Astrocyte of the spinal cord (primary cell): Measurements from ENCODE around the gene ERF.

Experiments
- DNase-seq: peaks from one replicate; pipeline ENCODE4 v3.0.0; 2011; ENCODE audit warnings: low read depth, low spot score
- H3K4me3 ChIP-seq: 2 replicates; pipeline ENCODE4 v1.5.1; 2011; ENCODE audit warnings: low read depth, mild to moderate bottlenecking, low read length, moderate library complexity
- in situ Hi-C: cut with HindIII; loops from 2 replicates; pipeline ENCODE4 v1.10.0; 2017; ENCODE audit warnings: low sequenced_read_pairs
- TF ChIP-seq, protein P1 (sequence below): IDR thresholded peaks from 2 replicates; pipeline ENCODE4 v1.5.1; 2012; ENCODE audit warnings: low read depth, mild to moderate bottlenecking, low read length, inconsistent platforms

The ERF gene

DNA sequence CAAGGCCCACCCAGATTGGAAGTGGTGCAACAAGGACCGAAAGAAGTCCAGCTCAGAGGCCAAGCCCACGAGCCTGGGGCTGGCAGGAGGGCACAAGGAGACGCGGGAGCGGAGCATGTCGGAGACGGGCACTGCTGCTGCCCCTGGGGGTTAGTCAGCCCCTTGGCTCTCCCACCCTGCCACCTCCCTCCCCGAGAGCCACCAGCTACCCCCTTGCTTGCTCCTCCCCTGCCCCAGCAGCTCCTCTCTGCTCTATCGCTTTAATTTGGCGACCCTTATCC is 32.8 kb upstream of the ERF start:
- in situ Hi-C loops, result no loop called here
- H3K4me3 ChIP-seq, result no peak overlapping the region
- no peak for DNase-seq
- TF ChIP-seq, protein P1, sequence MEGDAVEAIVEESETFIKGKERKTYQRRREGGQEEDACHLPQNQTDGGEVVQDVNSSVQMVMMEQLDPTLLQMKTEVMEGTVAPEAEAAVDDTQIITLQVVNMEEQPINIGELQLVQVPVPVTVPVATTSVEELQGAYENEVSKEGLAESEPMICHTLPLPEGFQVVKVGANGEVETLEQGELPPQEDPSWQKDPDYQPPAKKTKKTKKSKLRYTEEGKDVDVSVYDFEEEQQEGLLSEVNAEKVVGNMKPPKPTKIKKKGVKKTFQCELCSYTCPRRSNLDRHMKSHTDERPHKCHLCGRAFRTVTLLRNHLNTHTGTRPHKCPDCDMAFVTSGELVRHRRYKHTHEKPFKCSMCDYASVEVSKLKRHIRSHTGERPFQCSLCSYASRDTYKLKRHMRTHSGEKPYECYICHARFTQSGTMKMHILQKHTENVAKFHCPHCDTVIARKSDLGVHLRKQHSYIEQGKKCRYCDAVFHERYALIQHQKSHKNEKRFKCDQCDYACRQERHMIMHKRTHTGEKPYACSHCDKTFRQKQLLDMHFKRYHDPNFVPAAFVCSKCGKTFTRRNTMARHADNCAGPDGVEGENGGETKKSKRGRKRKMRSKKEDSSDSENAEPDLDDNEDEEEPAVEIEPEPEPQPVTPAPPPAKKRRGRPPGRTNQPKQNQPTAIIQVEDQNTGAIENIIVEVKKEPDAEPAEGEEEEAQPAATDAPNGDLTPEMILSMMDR, result no peak

GRCh38 chr19:42287017-42287826 is 32.3 kb upstream of the ERF start:
- in situ Hi-C loops, result no loop called here
- TF ChIP-seq, protein P1, result no peak
- DNase-seq, result no peak
- H3K4me3 ChIP-seq, result no peak overlapping the region

GRCh38 chr19:42286349-42287016 is 31.6 kb upstream of the ERF start:
- H3K4me3 ChIP-seq, result peak overlapping the region; percentile 69
- TF ChIP-seq, protein P1, result no peak
- peak; percentile 48 for DNase-seq
- in situ Hi-C loops, result no loop called here

DNA sequence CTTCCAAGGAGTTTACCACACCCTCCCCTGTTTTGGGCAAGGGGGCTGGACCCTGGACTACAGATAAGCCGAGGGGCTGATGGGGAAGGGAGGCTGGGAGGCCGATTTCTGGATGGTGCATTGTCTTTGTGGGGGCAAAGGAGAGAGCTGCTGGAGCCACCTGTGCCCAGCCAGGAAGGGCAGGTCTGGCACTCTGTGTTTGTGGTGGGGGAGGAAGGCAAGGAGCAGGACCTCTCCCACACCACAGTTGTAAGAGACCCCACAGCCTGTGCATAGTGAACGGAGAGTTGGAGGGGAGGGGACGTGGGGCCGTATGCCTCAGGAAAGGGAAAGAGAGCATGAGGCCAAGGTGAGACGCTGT is 31.0 kb upstream of the ERF start:
- TF ChIP-seq, protein P1, result no peak
- H3K4me3 ChIP-seq, result peak overlapping the region; percentile 69
- no peak for DNase-seq
- in situ Hi-C loops, result no loop called here

GRCh38 chr19:42285541-42285941 is 30.6 kb upstream of the ERF start:
- in situ Hi-C loops, result no loop called here
- peak overlapping the region; percentile 69 for H3K4me3 ChIP-seq
- TF ChIP-seq, protein P1, result no peak
- DNase-seq, result no peak

DNA sequence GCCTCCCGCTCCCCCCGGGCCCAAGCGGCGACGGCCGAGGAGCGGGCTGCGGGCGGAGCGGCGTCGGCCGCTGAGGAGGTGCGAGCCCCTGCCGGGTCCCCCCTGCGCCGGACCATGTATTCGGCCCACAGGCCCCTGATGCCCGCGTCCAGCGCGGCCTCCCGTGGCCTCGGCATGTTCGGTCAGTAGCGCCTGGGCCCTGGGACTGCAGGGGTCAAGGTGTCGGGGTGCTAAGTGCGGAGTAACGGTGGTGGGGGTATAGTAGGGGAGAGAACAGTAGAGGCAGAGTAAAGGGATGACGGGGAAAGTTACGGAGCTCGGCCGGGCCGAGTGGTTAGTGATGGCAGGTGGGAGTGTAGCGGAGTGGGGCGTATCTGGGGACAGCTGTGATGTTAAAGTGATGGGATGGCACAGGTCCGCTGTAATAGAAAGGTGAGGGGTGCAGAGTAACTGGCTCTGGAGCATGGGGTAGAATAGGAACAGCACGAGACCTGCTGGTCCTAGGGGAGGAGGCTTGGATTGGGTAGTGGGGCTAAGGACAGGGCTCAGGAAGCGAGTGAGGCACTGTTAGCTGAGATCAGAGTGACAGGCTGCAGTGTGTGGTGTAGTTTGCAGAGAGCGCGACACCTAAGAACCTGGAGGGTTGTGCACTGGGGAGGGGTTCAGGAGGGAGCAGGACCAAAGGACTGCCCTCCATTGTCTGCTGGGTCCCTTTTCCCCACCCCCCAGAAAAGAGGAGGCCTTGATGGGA is 29.8 kb upstream of the ERF start:
- in situ Hi-C loops, result no loop called here
- DNase-seq, result no peak
- TF ChIP-seq, protein P1, result no peak
- peak overlapping the region; percentile 69 for H3K4me3 ChIP-seq
